PC-3 (cell line): ENCODE measurements around the gene MRPL43. TPM values are rescaled to one million over a fixed set of nuclear protein-coding genes. Genes with fewer than 3 reads are reported as not detected.
"Not testable (repeated sequence)": the region's sequence is repeated elsewhere in the genome, so short reads cannot be mapped to it uniquely, and the experiment has no call there.

ENCODE experiments used
- ATAC-seq: fragments of 200-7000 bp; cut with Tn5 transposase; 2 replicates; pipeline ENCODE4 v1.9.1; 2020; ENCODE audit warnings: mild to moderate bottlenecking, moderate library complexity
- BruUV-seq: library from RNA; stranded (reverse); fragments of 400-500 nt; replicated peaks from 2 replicates; lab custom pipeline; 2021; lab: Mats Ljungman, UMichigan
- CTCF ChIA-PET: fragments of 300-600 bp; sonication (Branson Sonifier 250); formaldehyde crosslinking; loops from one replicate; lab custom pipeline; 2022; ENCODE audit warnings: antibody characterized with exemption; lab: Charles Lee
- POLR2A ChIA-PET: fragments of 300-600 bp; sonication (Branson Sonifier 250); formaldehyde crosslinking; loops from one replicate; lab custom pipeline; 2022; ENCODE audit warnings: antibody characterized with exemption; ENCODE audit not compliant: unreplicated experiment; lab: Charles Lee
- DNase-seq: peaks from one replicate; pipeline ENCODE4 v3.0.0-alpha.2; 2015
- H2AFZ ChIP-seq: fragments of 300-600 bp; sonication (generic); 2 replicates; pipeline ENCODE4 v1.6.0; 2016; ENCODE audit warnings: antibody characterized with exemption, low read length
- H3F3A ChIP-seq: fragments of 300-600 bp; sonication (generic); one replicate; pipeline ENCODE4 v1.6.0; 2017; ENCODE audit warnings: antibody characterized with exemption, low read length, control low read depth, mild to moderate bottlenecking; ENCODE audit not compliant: unreplicated experiment
- H3K27ac ChIP-seq: fragments of 300-600 bp; sonication (generic); 2 replicates; pipeline ENCODE4 v1.5.1; 2016; ENCODE audit warnings: mild to moderate bottlenecking, low read length
- H3K27me3 ChIP-seq: fragments of 300-600 bp; sonication (generic); 2 replicates; pipeline ENCODE4 v1.6.1; 2016; ENCODE audit warnings: low read length, mixed read lengths
- H3K36me3 ChIP-seq: fragments of 300-600 bp; sonication (generic); 2 replicates; pipeline ENCODE4 v1.6.1; 2016; ENCODE audit warnings: low read depth, mixed run types, low read length, mixed read lengths
- H3K4me1 ChIP-seq: fragments of 300-600 bp; sonication (generic); 2 replicates; pipeline ENCODE4 v1.5.1; 2016; ENCODE audit warnings: low read length; ENCODE audit not compliant: insufficient read depth
- H3K4me2 ChIP-seq: fragments of 300-600 bp; sonication (generic); 2 replicates; pipeline ENCODE4 v1.6.0; 2016; ENCODE audit warnings: low read length
- H3K4me3 ChIP-seq: fragments of 300-600 bp; sonication (generic); 2 replicates; pipeline ENCODE4 v1.5.1; 2016; ENCODE audit warnings: mild to moderate bottlenecking, low read length, mixed read lengths
- H3K79me2 ChIP-seq: fragments of 300-600 bp; sonication (generic); 2 replicates; pipeline ENCODE4 v1.6.1; 2017; ENCODE audit warnings: low read length, mixed read lengths
- H3K9ac ChIP-seq: fragments of 300-600 bp; sonication (generic); 2 replicates; pipeline ENCODE4 v1.6.0; 2016; ENCODE audit warnings: mild to moderate bottlenecking, low read length
- H3K9me2 ChIP-seq: fragments of 300-600 bp; sonication (generic); replicated peaks from 2 replicates; pipeline ENCODE4 v1.6.1; 2016; ENCODE audit warnings: mixed run types, low read length, mixed read lengths
- H3K9me3 ChIP-seq: fragments of 300-600 bp; sonication (generic); 2 replicates; pipeline ENCODE4 v1.6.1; 2016; ENCODE audit warnings: low read length, mixed read lengths
- H4K20me1 ChIP-seq: fragments of 300-600 bp; sonication (generic); 2 replicates; pipeline ENCODE4 v1.6.1; 2016; ENCODE audit warnings: low read length, mixed read lengths
- EZH2 ChIP-seq: fragments of 300-600 bp; sonication (generic); IDR thresholded peaks from one replicate; pipeline ENCODE4 v1.6.1; 2017; ENCODE audit warnings: antibody characterized with exemption, mild to moderate bottlenecking, low read length; ENCODE audit not compliant: unreplicated experiment
- EZH2phosphoT487 ChIP-seq: fragments of 300-600 bp; sonication (generic); IDR thresholded peaks from 2 replicates; pipeline ENCODE4 v1.6.1; 2018; ENCODE audit warnings: mild to moderate bottlenecking, antibody characterized with exemption, low read length, borderline replicate concordance
- intact Hi-C: fragments of 100-400 bp; cut with micrococcal nuclease; formaldehyde crosslinking; loops from 2 replicates; pipeline ENCODE4 v1.9.0; 2023
- total RNA-seq: library from RNA; depleted of rRNA; stranded (reverse); fragments of >200 nt; gene quantifications from 2 replicates; pipeline ENCODE4 v1.2.3, GENCODE V29; 2014
- TF ChIP-seq, protein P1 (sequence below): fragments of 300-600 bp; sonication (generic); conservative IDR thresholded peaks from 2 replicates; pipeline ENCODE4 v1.5.1; 2017; ENCODE audit warnings: antibody characterized with exemption, low read depth, mild to moderate bottlenecking, low read length

The MRPL43 gene
- total RNA-seq, 1 experiment from 2014 or later: 81.0 TPM

DNA sequence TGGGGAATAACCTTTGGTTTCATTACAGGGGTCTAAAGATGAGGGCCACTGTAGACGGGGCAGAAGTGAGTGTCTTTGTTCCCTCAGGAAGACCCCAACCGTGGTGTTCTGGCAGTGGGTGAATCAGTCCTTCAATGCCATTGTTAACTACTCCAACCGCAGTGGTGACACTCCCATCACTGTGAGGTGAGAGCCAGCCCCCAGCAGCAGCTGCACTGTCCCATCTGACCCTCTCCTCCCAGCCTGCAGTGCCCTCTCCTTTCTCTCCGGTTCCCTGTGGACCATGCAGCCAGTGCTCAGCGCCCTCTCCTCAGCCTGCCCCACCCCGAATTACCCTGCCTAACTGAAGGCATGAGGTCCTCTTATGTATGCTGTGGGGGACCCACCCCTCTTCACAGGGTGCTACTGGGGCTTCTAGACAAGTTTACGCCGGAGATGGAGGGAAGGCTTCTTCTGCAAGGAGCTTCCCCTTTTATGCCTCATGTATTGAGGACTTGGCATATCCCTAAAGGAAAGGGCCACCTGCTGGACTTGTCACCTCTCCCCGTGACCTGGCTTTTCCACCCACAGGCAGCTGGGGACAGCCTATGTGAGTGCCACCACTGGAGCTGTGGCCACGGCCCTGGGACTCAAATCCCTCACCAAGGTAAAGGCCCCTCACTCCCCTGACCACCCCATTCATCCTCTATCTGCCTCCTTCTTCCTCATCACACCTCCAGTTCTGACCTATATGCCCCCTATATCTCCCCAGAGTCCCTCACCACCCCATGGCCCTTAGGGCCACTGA, 48.8 kb upstream of the MRPL43 start:
- Histone ChIP-seq H3K27ac (no peak overlapping the region), H3K9ac (no peak overlapping the region), H3K27me3 (no peaks in the 10 kb centered on the region), H3K4me3 (no peak overlapping the region), H2AFZ (no peak overlapping the region), H3F3A (no peaks in the 10 kb centered on the region), H4K20me1 (no peaks in the 10 kb centered on the region), H3K9me2 (no peaks in the 10 kb centered on the region), H3K79me2 (peaks cover 16% of the 10 kb centered on the region), H3K4me2 (no peak overlapping the region), H3K9me3 (no peaks in the 10 kb centered on the region), H3K36me3 (peaks cover 9% of the 10 kb centered on the region; the same call in 1 of the 2 replicates), H3K4me1 (peaks cover 8% of the 10 kb centered on the region)
- ChIA-PET POLR2A (no interaction called here), CTCF (no interaction called here)
- ATAC-seq (no peak), DNase-seq (no peak)
- TF ChIP-seq, protein P1, sequence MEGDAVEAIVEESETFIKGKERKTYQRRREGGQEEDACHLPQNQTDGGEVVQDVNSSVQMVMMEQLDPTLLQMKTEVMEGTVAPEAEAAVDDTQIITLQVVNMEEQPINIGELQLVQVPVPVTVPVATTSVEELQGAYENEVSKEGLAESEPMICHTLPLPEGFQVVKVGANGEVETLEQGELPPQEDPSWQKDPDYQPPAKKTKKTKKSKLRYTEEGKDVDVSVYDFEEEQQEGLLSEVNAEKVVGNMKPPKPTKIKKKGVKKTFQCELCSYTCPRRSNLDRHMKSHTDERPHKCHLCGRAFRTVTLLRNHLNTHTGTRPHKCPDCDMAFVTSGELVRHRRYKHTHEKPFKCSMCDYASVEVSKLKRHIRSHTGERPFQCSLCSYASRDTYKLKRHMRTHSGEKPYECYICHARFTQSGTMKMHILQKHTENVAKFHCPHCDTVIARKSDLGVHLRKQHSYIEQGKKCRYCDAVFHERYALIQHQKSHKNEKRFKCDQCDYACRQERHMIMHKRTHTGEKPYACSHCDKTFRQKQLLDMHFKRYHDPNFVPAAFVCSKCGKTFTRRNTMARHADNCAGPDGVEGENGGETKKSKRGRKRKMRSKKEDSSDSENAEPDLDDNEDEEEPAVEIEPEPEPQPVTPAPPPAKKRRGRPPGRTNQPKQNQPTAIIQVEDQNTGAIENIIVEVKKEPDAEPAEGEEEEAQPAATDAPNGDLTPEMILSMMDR: no peak
- no peak for TF ChIP-seq EZH2phosphoT487
- TF ChIP-seq EZH2: no peak
- intact Hi-C loops: no loop called here
- BruUV-seq: no TSS peak

DNA sequence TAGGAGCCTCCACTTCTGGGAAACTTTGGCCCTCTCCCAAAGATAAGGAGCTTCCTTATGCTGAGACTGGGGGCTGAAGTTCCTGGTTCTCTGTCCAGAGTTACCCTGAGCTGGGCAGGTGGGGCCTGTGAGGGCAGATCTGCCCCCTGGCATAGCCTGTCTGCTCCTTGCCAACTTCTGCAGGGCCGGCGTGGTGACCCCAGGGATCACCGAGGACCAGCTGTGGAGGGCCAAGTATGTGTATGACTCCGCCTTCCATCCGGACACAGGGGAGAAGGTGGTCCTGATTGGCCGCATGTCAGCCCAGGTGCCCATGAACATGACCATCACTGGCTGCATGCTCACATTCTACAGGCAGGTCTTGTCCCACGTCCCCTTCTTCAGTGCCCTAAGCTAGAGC, 48.0 kb upstream of the MRPL43 start:
- POLR2A ChIA-PET: no interaction called here
- peaks cover 9% of the 10 kb centered on the region; the same call in 1 of the 2 replicates for H3K36me3 ChIP-seq
- CTCF ChIA-PET: no interaction called here

DNA sequence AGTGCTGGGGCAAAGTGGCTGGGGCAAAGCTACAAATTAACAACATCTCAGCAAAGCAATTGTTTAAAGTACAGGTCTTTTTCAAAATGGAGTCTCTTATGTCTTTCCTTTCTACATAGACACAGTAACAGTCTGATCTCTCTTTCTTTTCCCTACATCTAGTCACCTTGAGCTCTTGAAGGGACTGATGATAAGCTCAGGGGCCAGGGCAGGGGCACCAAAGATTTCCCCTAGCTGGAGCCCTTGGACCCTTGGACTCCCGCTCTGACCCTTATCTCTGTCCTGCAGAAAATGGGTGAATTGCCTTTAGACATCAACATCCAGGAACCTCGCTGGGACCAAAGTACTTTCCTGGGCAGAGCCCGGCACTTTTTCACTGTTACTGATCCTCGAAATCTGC, 47.1 kb upstream of the MRPL43 start:
- intact Hi-C loops, H3K9me3 ChIP-seq, H3K9ac ChIP-seq, POLR2A ChIA-PET, CTCF ChIA-PET, ATAC-seq, H3K27me3 ChIP-seq, H3K4me1 ChIP-seq, H4K20me1 ChIP-seq, BruUV-seq, H2AFZ ChIP-seq, H3F3A ChIP-seq, H3K9me2 ChIP-seq, H3K27ac ChIP-seq, DNase-seq, H3K4me2 ChIP-seq, H3K4me3 ChIP-seq, H3K36me3 ChIP-seq: not testable (repeated sequence)
- peaks cover 16% of the 10 kb centered on the region for H3K79me2 ChIP-seq

More for the DNA sequence above, 48.0 kb upstream of the MRPL43 start:
- no TSS peak for BruUV-seq
- Histone ChIP-seq H3K4me2 (no peak overlapping the region), H2AFZ (no peak overlapping the region), H3K27me3 (no peaks in the 10 kb centered on the region), H3K27ac (no peak overlapping the region), H3K9me2 (no peaks in the 10 kb centered on the region), H3K4me3 (no peak overlapping the region), H3K9me3 (no peaks in the 10 kb centered on the region), H4K20me1 (no peaks in the 10 kb centered on the region), H3K4me1 (peaks cover 8% of the 10 kb centered on the region), H3K79me2 (peaks cover 16% of the 10 kb centered on the region), H3F3A (no peaks in the 10 kb centered on the region), H3K9ac (no peak overlapping the region)
- TF ChIP-seq, protein P1: no peak
- TF ChIP-seq EZH2phosphoT487 (no peak), EZH2 (no peak)
- DNase-seq: no peak
- intact Hi-C loops: no loop called here
- ATAC-seq: no peak
